DND-41 (cell line): ENCODE data around the gene EMP2.

Source experiments
- EZH2 ChIP-seq: IDR thresholded peaks from 3 replicates; pipeline ENCODE4 v1.6.1; 2012; ENCODE audit warnings: borderline replicate concordance, low read depth, mild to moderate bottlenecking, moderate library complexity, low read length, inconsistent platforms; ENCODE audit not compliant: severe bottlenecking
- TF ChIP-seq, protein P1 (sequence below): IDR thresholded peaks from 2 replicates; pipeline ENCODE4 v1.5.1; 2012; ENCODE audit warnings: borderline replicate concordance, low read length, moderate library complexity, mild to moderate bottlenecking; ENCODE audit not compliant: poor library complexity, severe bottlenecking; ENCODE audit errors: extremely low read depth

DNA sequence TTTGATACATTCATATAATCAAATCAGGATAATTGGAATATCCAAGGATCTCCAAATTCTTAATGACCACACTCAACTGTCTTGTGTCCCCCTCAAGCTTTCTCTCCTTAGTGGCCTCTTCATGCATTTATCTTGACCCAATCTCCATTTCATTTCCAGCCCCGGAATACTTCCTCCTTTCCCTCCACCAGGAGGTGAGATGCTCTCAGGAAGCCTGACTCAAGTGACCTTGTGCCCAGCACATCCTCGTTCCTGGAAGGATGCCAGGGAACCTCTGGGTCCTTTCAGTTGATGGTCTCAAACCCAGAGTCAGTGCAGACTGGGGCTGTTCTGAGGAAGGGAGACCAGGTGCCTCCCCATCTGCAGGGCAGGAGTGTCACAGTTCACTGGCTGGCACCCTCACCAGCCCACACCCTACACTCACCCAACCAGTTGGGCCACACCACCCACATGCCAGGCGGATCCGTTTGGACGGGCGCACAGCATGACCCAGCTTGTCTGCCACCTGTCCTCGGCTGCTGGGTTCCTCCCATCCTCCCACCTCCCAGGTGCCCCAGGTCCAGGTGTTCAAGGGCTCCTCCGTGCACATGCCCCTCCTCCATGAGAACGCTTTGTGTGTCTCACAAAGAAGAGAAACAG is 14.0 kb upstream of the EMP2 start:
- TF ChIP-seq, protein P1, sequence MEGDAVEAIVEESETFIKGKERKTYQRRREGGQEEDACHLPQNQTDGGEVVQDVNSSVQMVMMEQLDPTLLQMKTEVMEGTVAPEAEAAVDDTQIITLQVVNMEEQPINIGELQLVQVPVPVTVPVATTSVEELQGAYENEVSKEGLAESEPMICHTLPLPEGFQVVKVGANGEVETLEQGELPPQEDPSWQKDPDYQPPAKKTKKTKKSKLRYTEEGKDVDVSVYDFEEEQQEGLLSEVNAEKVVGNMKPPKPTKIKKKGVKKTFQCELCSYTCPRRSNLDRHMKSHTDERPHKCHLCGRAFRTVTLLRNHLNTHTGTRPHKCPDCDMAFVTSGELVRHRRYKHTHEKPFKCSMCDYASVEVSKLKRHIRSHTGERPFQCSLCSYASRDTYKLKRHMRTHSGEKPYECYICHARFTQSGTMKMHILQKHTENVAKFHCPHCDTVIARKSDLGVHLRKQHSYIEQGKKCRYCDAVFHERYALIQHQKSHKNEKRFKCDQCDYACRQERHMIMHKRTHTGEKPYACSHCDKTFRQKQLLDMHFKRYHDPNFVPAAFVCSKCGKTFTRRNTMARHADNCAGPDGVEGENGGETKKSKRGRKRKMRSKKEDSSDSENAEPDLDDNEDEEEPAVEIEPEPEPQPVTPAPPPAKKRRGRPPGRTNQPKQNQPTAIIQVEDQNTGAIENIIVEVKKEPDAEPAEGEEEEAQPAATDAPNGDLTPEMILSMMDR, result no peak
- TF ChIP-seq EZH2, result no peak
